Kidney (tissue), 14 donors: Measurements from ENCODE around the gene ADARB1. TPM values are rescaled to one million over a fixed set of nuclear protein-coding genes. Genes with fewer than 3 reads are reported as not detected.

Experiments used
- DNase-seq, 5 donors: peaks; one replicate each; pipeline ENCODE4 v3.0.0-alpha.2; 2013 to 2020
- FAIRE-seq: peaks from 2 replicates; lab custom pipeline; 2012; peaks lifted over from hg19 to GRCh38; lab: Jason Lieb, UNC
- H3K27ac ChIP-seq, 2 donors: one replicate each; pipeline ENCODE4 v1.7.0; 2013; ENCODE audit warnings: low read depth in 2 of 2, low read length in 2 of 2, inconsistent platforms in 1 of 2
- H3K27me3 ChIP-seq: one replicate; pipeline ENCODE4 v1.7.1; 2013; ENCODE audit warnings: low read length, inconsistent platforms; ENCODE audit not compliant: control insufficient read depth, insufficient read depth
- H3K36me3 ChIP-seq, 3 donors: one replicate each; pipeline versions ENCODE4 v1.7.0 to v1.7.1; 2013; ENCODE audit warnings: low read length in 3 of 3, control low read depth in 1 of 3, inconsistent platforms in 1 of 3; ENCODE audit not compliant: insufficient read depth in 3 of 3, control insufficient read depth in 2 of 3
- H3K4me1 ChIP-seq, 3 donors: one replicate each; pipeline versions ENCODE4 v1.7.0 to v1.7.1; 2013; ENCODE audit warnings: low read length in 3 of 3, inconsistent platforms in 1 of 3, low read depth in 1 of 3; ENCODE audit not compliant: control insufficient read depth in 2 of 3, insufficient read depth in 2 of 3
- H3K4me3 ChIP-seq, 3 donors: one replicate each; pipeline versions ENCODE4 v1.7.0 to v1.8.1; 2013; ENCODE audit warnings: low read length in 3 of 3, control low read depth in 1 of 3, inconsistent platforms in 1 of 3
- H3K9ac ChIP-seq, 3 donors: one replicate each; pipeline versions ENCODE4 v1.7.0 to v1.7.1; 2013; ENCODE audit warnings: low read length in 3 of 3, control low read depth in 1 of 3, inconsistent platforms in 1 of 3
- H3K9me3 ChIP-seq, 3 donors: one replicate each; pipeline versions ENCODE4 v1.7.0 to v1.7.1; 2013; ENCODE audit warnings: low read length in 3 of 3, control low read depth in 1 of 3, inconsistent platforms in 1 of 3; ENCODE audit not compliant: control insufficient read depth in 2 of 3, insufficient read depth in 1 of 3
- intact Hi-C: fragments of 100-400 bp; cut with DNase I; formaldehyde crosslinking; loops from one replicate; pipeline ENCODE4 v1.11.1; 2022
- polyA plus RNA-seq: library from polyadenylated mRNA; stranded (reverse); fragments of 350-450 nt; fragmentation: Illumina TruSeq; extraction: RNeasy Lipid Tissue Mini Kit (QIAGEN cat#74804); gene quantifications from one replicate; pipeline ENCODE4 v1.2.3, GENCODE V29; 2014; ENCODE audit warnings: low read depth, low replicate concordance; ENCODE audit not compliant: insufficient read depth
- total RNA-seq: library from RNA; stranded (reverse); fragmentation: NEBNext Ultra II Directional; extraction: Animal tissue kit (Norgen Biotek cat#: 25700); gene quantifications from one replicate; pipeline ENCODE4 v1.2.1, GENCODE V29; 2021
- TF ChIP-seq, protein P1 (sequence below): IDR thresholded peaks from 3 replicates; pipeline ENCODE4 v1.5.1; 2012; ENCODE audit warnings: mild to moderate bottlenecking, moderate library complexity, borderline replicate concordance; ENCODE audit not compliant: insufficient read depth; ENCODE audit errors: extremely low read depth
- donor health status: control.
- donor health status: control.
- donor health status: control.
- donor health status: control.
- donor health status: control.
- donor health status: DM: yes; HTN: yes; CAD: no.
- donor health status: Normal renal cell carcinoma (clear cell type).

ADARB1 gene
- total and polyA plus RNA-seq, 2 donors from 2014 or later = 6.7 to 34.9 TPM

- no peak for FAIRE-seq
- intact Hi-C loops = no loop called here
Observed at GRCh38 chr21:45088116-45088515, 13.7 kb downstream of the ADARB1 start.

DNA sequence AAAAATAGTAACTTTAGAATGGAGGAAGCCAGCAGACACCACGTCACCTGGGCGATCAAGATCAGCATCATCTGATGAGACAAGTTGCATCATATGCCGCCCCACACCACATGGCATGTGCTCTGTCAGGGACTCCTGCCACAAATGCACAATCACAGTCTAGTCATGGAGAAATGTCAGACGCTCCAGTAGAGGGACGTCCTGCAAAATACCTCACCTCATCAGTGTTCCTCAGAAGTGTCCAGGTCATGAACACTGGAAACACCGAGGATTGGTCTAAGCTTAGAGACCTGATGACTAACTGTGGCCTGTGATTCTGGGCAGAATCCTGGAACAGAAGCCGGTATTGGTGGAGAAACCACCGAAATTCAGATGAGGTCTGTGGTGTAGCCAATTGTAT is 14.3 kb downstream of the ADARB1 start:
- H3K9ac ChIP-seq = no peak overlapping the region
- H3K27ac ChIP-seq = no peak overlapping the region
- H3K36me3 ChIP-seq = no peaks in the 10 kb centered on the region
- no peaks in the 10 kb centered on the region for H3K9me3 ChIP-seq
- H3K4me1 ChIP-seq = peaks cover 0 to 6% (median 0%) of the 10 kb centered on the region in 3 donors
- no peak for FAIRE-seq
- no peak overlapping the region for H3K4me3 ChIP-seq
- TF ChIP-seq, protein P1, sequence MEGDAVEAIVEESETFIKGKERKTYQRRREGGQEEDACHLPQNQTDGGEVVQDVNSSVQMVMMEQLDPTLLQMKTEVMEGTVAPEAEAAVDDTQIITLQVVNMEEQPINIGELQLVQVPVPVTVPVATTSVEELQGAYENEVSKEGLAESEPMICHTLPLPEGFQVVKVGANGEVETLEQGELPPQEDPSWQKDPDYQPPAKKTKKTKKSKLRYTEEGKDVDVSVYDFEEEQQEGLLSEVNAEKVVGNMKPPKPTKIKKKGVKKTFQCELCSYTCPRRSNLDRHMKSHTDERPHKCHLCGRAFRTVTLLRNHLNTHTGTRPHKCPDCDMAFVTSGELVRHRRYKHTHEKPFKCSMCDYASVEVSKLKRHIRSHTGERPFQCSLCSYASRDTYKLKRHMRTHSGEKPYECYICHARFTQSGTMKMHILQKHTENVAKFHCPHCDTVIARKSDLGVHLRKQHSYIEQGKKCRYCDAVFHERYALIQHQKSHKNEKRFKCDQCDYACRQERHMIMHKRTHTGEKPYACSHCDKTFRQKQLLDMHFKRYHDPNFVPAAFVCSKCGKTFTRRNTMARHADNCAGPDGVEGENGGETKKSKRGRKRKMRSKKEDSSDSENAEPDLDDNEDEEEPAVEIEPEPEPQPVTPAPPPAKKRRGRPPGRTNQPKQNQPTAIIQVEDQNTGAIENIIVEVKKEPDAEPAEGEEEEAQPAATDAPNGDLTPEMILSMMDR = no peak
- intact Hi-C loops = no loop called here
- no peaks in the 10 kb centered on the region for H3K27me3 ChIP-seq
- no peak for DNase-seq

More at GRCh38 chr21:45088116-45088515, 13.7 kb downstream of the ADARB1 start:
- Histone ChIP-seq H3K9ac (no peak overlapping the region), H3K27ac (no peak overlapping the region), H3K4me3 (no peak overlapping the region), H3K27me3 (no peaks in the 10 kb centered on the region), H3K9me3 (no peaks in the 10 kb centered on the region), H3K4me1 (peaks cover 0 to 6% (median 0%) of the 10 kb centered on the region in 3 donors), H3K36me3 (no peaks in the 10 kb centered on the region)
- TF ChIP-seq, protein P1 = no peak
- no peak for DNase-seq

DNA sequence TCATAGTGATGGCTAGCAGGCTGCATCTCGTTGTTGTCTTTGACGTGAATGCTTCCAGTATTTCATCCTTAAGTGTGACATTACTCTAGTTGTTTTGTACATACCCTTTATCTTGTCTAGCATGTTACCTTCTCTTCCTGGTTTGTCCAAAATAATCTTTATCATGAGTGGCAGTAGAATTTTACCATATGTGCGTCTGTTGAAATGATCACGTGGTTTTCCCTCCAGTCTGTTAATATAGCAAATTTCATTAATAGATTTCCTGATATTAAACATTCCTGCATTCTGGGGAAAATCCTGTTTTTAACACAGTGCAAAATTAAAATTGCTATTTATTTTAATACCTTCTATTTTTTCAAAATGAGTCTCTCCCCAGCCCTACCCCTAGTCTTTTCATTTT is 15.6 kb downstream of the ADARB1 start:
- Histone ChIP-seq H3K4me3 (no peak overlapping the region), H3K27me3 (no peaks in the 10 kb centered on the region), H3K4me1 (peaks cover 0 to 10% (median 0%) of the 10 kb centered on the region in 3 donors), H3K9me3 (no peaks in the 10 kb centered on the region), H3K9ac (no peak overlapping the region), H3K27ac (no peak overlapping the region), H3K36me3 (no peaks in the 10 kb centered on the region)
- TF ChIP-seq, protein P1 = no peak
- FAIRE-seq = no peak
- no peak for DNase-seq
- intact Hi-C loops = no loop called here

DNA sequence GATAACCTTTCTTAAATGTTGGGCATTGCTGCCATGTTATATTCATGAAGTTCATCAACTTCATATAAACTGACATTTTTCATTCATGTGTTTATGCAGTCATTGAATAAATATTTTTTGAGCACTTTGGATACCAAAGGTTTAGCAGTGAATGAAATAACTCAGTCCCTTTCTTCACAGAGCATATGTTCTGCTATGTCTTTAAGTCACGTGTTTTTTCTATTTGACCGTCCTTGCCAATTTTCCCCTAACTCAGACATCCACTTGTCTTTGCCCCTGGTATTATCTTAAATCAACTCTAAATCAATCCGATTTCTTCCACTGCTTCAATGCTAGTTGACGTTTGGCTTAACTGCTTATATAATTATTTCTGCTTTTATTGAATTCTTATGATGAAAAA is 16.6 kb downstream of the ADARB1 start:
- no peak overlapping the region for H3K4me3 ChIP-seq
- no peak overlapping the region for H3K9ac ChIP-seq
- DNase-seq (no peak), FAIRE-seq (no peak)
- no peak overlapping the region for H3K27ac ChIP-seq
- intact Hi-C loops = no loop called here
- no peaks in the 10 kb centered on the region for H3K27me3 ChIP-seq
- TF ChIP-seq, protein P1 = no peak
- no peaks in the 10 kb centered on the region for H3K36me3 ChIP-seq
- H3K9me3 ChIP-seq = no peaks in the 10 kb centered on the region
- peaks cover 0 to 14% (median 0%) of the 10 kb centered on the region in 3 donors for H3K4me1 ChIP-seq
